NCI-H2171 treated with DMSO at 0.1 percent for 48 hours (cell line): ENCODE data around the gene ITGAL.
A peak's percentile ranks its signal among the peaks of the same experiment; 100 is the strongest.

Source experiments
- DNase-seq: peaks from one replicate; lab custom pipeline; 2025; lab: John Stamatoyannopoulos, UW

ITGAL gene

GRCh38 chr16:30541502-30542329 lies 69.2 kb downstream of the ITGAL start:
- no peak for DNase-seq

GRCh38 chr16:30543067-30543466 lies 70.5 kb downstream of the ITGAL start:
- no peak for DNase-seq

- DNase-seq = no peak
Observed at GRCh38 chr16:30546115-30546514, 73.6 kb downstream of the ITGAL start.

- no peak for DNase-seq
Observed at GRCh38 chr16:30548416-30549253, 76.1 kb downstream of the ITGAL start.

- DNase-seq = no peak
Observed at GRCh38 chr16:30551781-30552180, 79.2 kb downstream of the ITGAL start.

- DNase-seq = no peak
Observed at GRCh38 chr16:30552956-30553355, 80.4 kb downstream of the ITGAL start.

- no peak for DNase-seq
Observed at GRCh38 chr16:30553393-30553899, 80.9 kb downstream of the ITGAL start.

- DNase-seq = no peak
Observed at GRCh38 chr16:30554557-30555314, 82.2 kb downstream of the ITGAL start.

GRCh38 chr16:30555315-30556124 lies 83.0 kb downstream of the ITGAL start:
- no peak for DNase-seq

- no peak for DNase-seq
Observed at GRCh38 chr16:30556125-30556473, 83.6 kb downstream of the ITGAL start.

GRCh38 chr16:30557707-30557956 lies 85.1 kb downstream of the ITGAL start:
- no peak for DNase-seq

- DNase-seq = peak; percentile 98
Observed at GRCh38 chr16:30557957-30558788, 85.6 kb downstream of the ITGAL start, which contains the start of gene ZNF764. TSS of gene ZNF764 (minus strand) at chr16:30558374. CDS start at chr16:30558182, 192 bp downstream.

- DNase-seq = no peak
Observed at GRCh38 chr16:30558789-30559377, 86.3 kb downstream of the ITGAL start.

- no peak for DNase-seq
Observed at GRCh38 chr16:30559690-30560089, 87.1 kb downstream of the ITGAL start.

- no peak for DNase-seq
Observed at GRCh38 chr16:30561089-30561816, 88.7 kb downstream of the ITGAL start.

GRCh38 chr16:30562021-30562420 lies 89.5 kb downstream of the ITGAL start:
- DNase-seq = no peak

- peak; percentile 77 for DNase-seq
Observed at GRCh38 chr16:30565526-30565925, 93.0 kb downstream of the ITGAL start.

- no peak for DNase-seq
Observed at GRCh38 chr16:30565984-30566383, 93.4 kb downstream of the ITGAL start.

GRCh38 chr16:30566531-30566930 lies 94.0 kb downstream of the ITGAL start:
- no peak for DNase-seq
